Medulla oblongata (tissue), 1 donor: ENCODE results near the gene ADK.
"Not testable (repeated sequence)": the region's sequence is repeated elsewhere in the genome, so short reads cannot be mapped to it uniquely, and the experiment has no call there.

Experiments used
- DNase-seq: peaks from one replicate; pipeline ENCODE4 v3.0.0-alpha.2; 2015; ENCODE audit errors: extremely low spot score

Gene ADK

DNA sequence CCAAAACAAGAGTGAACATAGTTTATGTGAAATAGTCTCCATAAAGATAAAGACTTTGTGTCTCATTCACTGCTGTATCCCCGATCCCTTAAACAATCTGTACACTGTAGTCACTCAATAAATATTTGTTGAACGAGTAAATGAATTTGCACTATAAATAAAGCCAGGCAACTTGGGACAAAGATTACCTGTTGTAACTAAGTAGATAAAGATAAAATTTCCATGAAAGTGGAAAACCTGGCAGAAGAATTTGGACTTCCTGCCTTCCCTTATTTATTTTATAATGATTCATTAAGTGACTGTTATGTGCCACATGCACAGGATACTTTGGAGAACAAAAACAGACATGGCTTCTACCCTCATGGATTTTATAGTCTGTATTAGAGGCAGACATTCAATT lies 397.7 kb downstream of the ADK start:
- no peak for DNase-seq

DNA sequence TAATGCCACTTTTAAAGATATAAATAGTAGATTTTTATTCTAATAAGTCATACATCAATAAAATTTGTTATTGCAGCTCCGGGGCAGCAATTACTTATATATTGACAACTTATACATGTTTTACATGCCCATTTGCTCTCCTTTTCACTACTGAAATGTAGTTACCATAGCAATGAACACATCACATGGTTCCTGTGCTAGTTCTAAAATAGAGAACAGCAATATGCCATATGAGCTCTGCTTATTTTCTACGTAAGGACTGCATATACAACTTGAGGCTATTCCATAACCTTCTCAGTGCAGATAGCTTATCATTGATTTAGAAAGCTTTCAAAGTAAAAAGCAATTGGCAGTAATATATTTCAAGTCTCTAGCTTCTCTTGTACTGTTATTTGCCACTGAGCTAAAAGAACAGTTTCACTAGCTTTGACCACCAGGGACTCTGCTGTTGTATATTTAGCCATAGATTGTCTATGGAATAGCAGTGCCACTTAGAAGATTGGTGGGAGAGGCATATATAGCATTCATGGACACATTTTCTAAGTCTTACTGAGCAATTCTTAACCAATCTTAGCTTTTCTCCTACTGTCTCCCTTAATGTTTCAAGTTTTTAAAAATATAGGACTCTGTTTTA lies 405.2 kb downstream of the ADK start:
- DNase-seq = no peak

DNA sequence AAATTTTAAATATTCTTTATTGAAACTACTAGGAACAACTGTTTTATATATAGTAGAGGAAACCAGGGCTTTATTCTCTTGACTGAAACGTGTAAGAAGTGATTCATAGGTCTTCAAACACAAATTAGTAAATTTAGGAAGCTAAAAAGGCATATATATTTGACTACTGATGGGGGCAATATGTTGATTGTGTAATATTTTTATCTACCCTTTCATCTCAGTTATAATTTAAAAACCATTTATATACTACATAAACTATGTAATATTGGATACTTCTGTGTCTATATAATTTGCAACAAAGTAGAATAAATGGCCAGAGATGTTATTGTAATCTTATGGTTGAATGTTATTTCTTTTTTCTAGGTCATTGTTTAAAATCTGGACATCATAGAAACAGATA lies 406.1 kb downstream of the ADK start:
- no peak for DNase-seq

DNA sequence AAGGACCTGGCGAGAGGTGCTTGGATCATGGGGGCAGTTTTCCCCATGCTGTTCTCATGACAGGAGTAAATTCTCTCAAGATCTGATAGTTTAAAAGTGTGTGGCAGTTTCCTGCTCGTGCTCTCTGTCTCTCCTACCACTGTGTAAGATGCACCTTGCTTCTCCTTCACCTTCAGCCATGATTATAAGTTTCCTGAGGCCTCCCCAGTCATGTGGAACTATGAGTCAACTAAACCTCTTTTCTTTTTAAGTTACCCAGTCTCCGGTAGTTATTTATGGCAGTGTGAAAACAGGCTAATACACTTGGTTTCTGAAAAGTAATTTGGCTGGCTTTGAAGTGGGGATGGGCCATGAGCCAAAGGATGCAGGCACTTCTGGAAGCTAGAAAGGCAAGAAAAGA lies 407.4 kb downstream of the ADK start:
- DNase-seq = no peak

DNA sequence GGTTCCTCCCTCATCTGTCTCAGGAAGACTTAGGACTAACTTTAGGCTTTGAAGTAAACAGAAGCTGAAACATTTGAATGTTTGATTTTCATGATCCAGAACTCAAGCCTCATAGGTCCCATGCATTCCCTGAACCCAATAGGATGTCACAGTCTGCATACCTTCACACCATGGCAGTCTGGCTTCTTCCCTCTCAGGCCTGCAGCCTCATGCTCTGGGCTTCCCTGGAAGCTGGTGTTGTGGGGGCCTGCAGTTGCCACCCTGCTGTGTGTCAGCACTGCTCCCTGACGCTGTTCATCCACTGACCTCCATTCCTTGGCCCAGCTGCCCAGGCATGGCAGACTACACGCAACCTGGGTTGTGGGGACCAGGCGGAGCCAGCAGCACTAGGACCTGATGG lies 407.9 kb downstream of the ADK start:
- no peak for DNase-seq

DNA sequence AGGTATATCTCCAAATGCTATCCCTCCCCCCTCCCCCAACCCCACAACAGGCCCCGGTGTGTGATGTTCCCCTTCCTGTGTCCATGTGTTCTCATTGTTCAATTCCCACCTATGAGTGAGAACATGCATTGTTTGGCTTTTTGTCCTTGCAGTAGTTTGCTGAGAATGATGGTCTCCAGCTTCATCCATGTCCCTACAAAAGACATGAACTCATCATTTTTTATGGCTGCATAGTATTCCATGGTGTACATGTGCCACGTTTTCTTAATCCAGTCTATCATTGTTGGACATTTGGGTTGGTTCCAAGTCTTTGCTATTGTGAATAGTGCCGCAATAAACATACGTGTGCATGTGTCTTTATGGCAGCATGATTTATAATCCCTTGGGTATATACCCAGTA lies 417.9 kb downstream of the ADK start:
- not testable (repeated sequence) for DNase-seq

DNA sequence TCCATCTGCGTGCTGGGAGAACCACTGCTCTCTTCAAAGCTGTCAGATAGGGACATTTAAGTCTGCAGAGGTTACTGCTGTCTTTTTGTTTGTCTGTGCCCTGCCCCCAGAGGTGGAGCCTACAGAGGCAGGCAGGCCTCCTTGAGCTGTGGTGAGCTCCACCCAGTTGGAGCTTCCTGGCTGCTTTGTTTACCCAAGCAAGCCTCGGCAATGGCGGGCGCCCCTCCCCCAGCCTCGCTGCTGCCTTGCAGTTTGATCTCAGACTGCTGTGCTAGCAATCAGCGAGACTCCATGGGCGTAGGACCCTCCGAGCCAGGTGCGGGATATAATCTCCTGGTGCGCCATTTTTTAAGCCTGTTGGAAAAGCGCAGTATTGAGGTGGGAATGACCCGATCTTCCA lies 422.5 kb downstream of the ADK start:
- not testable (repeated sequence) for DNase-seq

DNA sequence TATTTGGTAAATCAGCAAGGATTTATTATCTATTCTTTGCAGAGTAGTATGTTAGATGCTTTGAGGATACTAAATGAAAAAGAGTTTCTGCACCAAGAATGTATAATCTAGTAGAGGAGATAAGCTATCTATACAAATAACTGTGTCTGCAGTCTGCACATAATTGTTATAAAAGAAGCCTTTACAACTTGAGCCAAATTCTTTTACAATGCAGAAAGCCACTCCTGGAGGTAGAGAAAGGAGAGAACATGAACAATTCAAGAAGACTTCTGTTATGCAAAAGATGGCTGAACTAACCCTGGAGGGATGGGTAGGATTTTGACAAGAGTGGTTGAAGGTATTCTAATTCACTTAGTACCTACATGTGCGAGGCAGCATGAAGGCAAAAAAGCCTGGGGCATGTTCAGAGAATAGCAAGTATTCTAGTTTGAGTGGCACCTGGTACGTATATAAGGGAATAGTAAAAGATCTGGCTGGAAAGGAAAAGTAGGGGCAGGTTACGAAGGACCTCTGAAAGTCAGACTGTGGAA lies 424.2 kb downstream of the ADK start:
- no peak for DNase-seq

DNA sequence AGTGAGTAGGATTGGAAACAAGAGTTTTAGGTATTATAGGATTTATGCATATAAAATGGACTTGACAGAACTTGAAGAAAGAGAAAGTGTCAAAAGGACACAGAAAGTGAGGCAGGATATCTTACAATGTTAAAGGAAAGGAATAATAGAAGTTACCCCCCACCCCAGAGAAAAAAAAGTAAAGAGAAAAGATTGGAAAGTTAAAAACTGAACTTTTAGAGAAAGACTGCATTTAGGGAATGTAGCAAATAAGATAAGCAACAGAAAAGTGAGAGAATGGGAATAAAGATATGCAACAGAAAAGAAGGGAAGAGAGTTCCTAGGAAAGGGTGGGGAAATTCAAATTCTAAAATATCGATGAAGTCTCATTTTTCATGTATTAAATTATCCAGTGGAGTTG lies 424.9 kb downstream of the ADK start:
- no peak for DNase-seq

DNA sequence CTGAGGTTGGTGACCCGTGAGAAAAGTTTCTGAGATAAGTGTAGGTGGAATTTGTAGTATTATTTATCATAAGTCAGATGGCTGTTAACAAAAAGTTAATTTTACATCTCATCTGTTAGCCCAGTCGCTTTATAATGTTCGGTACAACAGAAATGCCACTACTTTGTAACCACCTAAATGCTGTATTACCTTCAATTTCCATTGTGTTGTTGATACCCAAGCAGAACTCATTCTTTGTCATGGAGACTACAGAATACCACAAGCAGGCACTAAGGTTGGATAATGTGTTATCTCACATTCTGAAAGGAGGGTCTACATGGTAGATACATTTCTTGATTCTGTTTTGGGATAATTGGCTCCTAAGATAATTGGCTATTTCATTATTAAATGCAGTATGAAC lies 425.6 kb downstream of the ADK start:
- DNase-seq = no peak

DNA sequence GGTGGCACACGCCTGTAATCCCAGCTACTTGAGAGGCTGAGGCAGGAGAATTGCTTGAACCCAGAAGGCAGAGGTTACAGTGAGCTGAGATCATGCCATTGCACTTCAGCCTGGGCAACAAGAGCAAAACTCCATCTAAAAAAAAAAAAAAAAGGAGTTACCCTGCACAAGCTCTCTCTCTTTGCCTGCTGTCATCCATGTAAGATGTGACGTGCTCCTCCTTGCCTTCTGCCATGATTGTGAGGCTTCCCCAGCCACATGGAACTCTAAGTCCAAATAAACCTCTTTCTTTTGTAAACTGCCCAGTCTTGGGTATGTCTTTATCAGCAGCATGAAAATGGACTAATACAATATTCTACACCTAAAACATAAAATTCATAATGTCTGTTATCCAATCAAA lies 429.4 kb downstream of the ADK start:
- not testable (repeated sequence) for DNase-seq

DNA sequence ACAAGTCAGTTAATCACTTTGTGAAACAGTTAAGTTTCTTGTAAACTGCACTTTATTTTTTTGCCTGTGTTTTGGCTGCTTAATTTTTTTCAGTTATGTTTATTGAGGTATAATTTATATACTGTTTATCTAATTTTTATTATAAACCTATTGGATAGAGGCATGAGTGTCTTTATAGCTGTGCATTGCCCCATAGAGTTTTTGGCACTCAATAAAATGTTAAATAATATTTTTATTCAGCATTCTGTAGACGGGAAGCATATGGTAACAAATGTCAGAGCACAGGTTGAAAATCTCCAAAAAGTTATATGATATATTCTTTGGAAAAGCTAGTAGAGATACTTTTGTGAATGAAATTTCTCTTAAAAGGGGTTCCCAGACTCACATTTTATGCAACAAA lies 431.5 kb downstream of the ADK start:
- DNase-seq = no peak

DNA sequence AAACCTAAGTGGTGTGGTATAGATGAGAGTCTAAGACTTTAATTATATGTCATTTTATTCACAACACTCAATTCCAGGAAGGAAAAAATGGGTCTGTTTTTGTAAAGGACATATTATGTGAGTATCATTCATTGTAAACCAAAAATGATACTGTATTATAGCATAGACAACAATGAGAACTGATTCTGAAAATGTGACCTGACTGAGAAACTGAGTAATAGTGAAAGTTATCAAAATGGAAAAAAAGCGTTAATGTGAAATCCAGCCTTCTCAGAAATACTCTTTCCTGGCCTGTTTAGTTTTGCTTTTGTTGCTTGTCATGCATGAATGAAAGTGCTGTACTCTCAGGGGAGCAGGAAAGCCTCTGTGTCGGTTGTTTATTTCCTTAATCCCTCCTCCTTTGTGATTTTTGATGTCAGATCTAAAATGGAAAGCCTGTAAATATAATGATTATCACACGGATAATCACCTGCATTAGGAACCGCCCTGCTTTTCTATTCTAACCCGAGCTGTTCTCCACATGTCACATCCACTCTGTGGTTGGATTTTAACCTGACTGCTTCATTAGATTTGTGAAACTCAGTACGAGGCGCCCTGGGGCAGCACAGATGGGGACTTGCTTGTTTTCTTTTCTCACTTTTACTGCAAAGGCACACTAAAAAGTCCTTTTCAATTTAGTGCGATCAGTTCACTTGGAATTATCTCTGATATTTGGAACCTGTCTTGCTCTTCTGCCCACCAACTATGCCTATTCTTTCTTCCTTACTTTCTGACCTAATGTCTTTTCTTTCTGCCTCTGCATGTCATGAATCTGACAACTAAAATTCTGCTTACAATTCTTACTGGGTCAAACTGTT lies 434.4 kb downstream of the ADK start:
- DNase-seq = peak; percentile 41

DNA sequence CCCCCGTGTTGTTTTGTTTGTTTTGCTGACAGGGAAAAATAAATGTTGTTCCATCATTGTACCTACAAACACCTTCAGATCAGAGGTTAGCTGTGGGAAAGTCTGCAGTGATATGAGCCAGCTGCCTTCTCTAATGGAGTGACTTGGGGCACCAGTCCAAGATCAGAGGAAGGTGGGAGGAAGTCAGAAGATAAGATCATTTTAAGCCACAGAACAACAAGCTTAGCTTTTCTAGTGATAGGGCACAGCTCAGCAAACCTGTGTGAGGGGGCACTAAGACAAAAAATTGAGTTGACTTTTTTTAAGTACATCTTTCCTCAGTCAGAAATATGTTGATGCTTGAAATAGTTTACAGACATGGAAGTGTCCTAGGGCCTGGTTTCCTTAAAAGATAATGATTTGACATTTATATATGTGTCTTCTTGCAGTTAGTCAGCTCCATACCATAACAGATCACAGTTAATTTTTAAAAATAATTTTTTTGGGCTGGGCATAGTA lies 435.1 kb downstream of the ADK start:
- no peak for DNase-seq

DNA sequence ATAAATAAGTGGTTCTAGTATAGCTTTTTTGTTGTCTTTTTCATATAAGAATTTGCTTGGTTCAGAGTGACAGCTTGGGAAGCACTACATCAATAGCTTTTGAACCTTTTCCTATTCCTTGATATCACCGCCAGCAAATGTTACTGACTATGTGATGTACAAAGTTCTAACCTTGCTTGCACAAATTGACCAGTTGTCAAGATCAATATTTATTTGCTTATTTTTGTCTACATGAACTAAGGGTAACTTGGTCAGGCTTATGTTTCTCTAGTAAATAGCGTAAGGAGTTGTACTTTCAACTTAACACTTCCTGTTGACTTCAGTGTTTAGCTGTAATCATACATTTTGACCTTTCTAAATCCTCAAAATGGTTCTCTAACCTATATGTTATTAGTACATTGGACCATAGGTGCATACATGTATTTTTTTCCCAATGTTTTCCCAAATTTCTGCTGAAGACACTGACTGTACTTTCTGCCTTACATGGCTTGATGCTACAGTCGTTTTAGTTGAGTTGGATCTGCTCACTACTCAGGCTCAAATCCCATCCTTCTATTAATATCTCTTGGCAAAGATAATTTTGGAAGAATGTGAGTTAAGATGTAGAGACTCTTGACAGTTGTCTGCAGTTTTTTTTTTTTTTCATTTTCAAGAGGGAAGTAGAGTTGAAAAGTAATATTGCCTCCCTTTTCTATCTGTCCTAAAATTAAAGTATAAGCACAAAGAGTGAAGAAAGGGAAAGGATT lies 436.3 kb downstream of the ADK start:
- DNase-seq = no peak

DNA sequence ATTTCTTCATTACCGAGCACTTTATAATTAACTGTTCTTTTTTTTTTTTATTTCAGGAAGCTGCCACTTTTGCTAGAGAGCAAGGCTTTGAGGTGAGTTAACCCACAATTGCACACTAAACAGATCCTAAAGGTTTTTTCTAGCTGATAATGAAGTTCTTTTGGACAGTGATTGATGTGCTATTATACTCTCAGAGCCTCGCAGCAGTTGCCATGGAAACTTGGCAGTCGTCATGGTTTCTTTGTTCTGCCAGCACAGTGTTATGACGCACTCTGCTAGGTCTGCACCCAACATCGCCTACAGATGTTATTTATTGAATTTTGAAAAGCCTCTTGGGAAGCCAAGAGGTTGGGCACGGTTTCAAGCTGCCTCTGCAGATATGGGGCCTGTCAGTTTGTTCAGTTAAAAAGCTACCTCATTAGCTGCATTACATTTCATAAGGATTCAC lies 438.2 kb downstream of the ADK start:
- DNase-seq = peak; percentile 93

DNA sequence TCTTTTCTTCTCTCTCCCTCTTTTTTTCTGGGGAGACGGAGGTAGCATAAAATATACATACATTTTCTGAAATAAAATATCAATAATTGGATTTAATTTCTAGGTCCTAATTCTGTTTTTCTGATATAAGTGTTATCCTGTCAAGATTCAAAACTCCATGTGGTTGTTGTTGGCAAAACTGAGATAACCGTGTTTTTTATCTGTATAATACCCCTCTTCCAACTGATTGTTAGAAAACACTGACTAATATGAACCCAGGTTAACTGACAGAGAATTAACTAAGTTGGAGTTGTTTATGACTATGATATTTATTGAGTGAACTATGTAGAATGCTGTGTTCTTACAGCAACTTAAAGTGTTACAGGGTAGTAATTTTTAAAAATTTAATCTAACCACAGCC lies 438.8 kb downstream of the ADK start:
- no peak for DNase-seq

DNA sequence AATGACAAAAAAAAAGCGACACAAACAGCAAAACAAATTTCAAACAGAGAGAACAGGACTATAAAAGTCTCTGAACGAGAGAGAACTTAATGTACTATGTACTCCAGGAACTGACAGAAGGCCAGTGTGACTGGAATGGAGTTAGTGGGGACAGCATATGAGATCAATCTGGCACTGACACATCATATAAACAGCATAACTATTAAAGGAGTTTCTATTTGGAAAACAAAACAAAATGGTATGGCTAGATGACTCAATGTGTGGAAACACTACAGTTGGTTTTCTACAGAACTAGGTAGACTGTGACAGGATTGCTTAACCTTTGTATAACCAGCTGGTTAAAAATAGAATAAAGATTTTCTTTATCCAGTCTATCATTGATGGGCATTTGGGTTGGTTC lies 442.4 kb downstream of the ADK start:
- no peak for DNase-seq

DNA sequence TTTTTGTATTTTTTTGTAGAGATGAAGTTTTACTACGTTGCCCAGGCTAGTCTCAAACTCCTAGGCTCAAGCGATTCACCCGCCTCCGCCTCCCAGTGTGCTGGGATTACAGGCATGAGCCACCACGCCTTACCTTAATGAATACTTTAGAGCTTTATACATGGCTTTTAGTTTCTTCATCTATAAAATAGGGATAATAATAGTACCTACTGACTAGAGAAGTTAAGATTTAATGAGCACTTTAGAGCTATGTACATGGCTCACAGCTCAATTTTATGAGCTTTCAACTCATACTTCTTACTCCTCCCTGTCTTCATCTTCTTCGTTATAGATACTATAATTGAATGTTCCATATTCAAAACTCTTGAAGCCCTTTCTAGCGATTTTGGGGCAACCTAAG lies 445.7 kb downstream of the ADK start:
- DNase-seq = no peak

DNA sequence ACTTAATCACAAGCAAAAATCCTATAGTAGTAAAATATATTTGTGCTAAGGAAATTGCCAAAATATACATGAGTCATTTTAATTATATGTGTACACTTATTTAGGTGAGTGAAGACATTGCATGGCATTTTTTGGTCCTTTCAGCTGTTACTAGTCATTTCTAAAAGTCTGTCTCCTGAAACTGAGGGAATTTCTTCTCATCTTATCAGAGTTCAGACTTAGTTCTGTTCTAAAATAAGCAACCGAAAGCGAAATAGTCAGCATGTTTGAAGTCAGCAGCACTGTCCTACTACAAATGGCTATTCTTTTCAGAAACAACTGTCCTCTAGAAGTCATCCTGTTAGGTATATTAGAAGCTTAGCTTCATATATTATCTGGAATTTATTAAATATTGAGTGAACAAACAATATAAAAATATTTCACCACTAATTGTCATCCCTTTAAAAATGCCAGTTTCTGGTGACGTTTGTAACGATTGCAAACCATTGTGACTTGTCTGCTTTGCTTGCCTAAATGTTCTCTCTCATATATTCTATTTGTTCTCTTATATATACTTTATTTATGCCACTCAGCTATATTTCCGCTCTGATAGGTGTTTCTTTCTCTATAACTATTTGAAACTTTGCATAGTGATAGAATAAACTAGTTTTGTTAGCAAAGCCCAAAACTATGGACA lies 448.0 kb downstream of the ADK start:
- DNase-seq = peak; percentile 65

DNA sequence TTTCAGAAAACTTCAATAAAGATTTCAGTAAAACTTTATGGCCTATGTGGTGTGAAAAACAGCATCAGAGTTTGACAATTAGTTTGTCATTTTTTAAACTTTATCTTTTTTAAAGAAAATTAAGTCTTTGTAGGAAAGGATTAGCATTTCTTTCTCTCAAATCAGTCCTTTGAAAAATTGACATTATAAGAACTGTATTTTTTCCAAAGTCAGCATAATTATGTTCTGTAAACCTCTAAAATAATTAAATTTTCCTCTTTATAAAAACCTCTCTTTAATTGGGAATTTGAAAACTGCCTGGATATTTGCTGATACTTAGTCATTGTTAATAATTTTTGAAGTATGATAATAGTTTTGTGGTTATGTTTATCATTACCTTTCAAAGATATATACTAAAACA lies 448.7 kb downstream of the ADK start:
- no peak for DNase-seq

DNA sequence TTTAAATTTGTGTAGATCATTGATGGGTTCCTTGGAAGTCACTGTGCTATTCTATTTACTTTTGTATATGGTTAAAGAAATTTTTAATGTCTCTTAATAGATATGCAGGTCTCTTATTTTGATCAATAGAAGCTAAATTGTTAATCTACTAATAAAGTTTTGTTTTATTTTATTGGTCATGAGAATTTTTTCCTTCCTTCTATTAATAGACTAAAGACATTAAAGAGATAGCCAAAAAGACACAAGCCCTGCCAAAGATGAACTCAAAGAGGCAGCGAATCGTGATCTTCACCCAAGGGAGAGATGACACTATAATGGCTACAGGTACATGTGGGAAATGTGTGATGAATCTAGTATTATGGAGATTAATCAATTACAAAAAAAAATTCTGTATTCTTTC lies 449.1 kb downstream of the ADK start:
- DNase-seq = no peak
